ENCODE results near the gene GAP43. TPM values are rescaled to one million over a fixed set of nuclear protein-coding genes. Genes with fewer than 3 reads are reported as not detected.

Gene GAP43
- total and polyA plus RNA-seq, 2 of the 4 experiments (the other 2 are of a cell fraction) = 0.36 to 0.51 TPM

GRCh38 chr3:115632026-115632425 lies 8.7 kb downstream of the GAP43 start:
- Histone ChIP-seq H3K4ac (ENCODE audit: low read depth, low read length) (no peak overlapping the region), H3K18ac (ENCODE audit: low read depth, low read length) (no peak overlapping the region), H3K56ac (ENCODE audit: extremely low read depth, insufficient read depth, low read length) (no peak overlapping the region), H3K27ac (ENCODE audit: insufficient read depth, low read length) (no peak overlapping the region), H2BK120ac (ENCODE audit: low read depth, low read length) (no peak overlapping the region), H3K9me3 (ENCODE audit: control insufficient read depth, insufficient read depth, low read length) (no peaks in the 10 kb centered on the region), H3K23ac (ENCODE audit: low read depth, low read length) (no peak overlapping the region), H4K8ac (ENCODE audit: low read depth in 2 of 2, low read length in 2 of 2) (no peak overlapping the region), H3K4me2 (ENCODE audit: low read depth, low read length) (no peak overlapping the region), H3K9me1 (ENCODE audit: insufficient read depth, low read length) (no peaks in the 10 kb centered on the region), H3K14ac (replicated peaks; ENCODE audit: low read depth, low read length) (no peak overlapping the region), H3K79me1 (ENCODE audit: low read depth in 1 of 2, low read length in 2 of 2) (no peaks in the 10 kb centered on the region), H3K27me3 (ENCODE audit: control insufficient read depth, insufficient read depth, low read length) (peaks cover 14% of the 10 kb centered on the region), H3K9ac (ENCODE audit: low read depth, low read length) (no peak overlapping the region), H4K91ac (ENCODE audit: insufficient read depth, low read depth, low read length) (no peak overlapping the region), H2BK5ac (ENCODE audit: low read depth, low read length, poor library complexity, severe bottlenecking) (no peak overlapping the region), H4K5ac (ENCODE audit: low read depth, low read length) (no peak overlapping the region), H2AK9ac (replicated peaks; ENCODE audit: low read depth, low read length, poor library complexity) (no peak overlapping the region), H3K4me3 (ENCODE audit: insufficient read depth, low read depth, low read length) (no peak overlapping the region), H4K20me1 (ENCODE audit: insufficient read depth, low read length) (no peaks in the 10 kb centered on the region), H3K36me3 (ENCODE audit: control insufficient read depth, insufficient read depth, low read length) (no peaks in the 10 kb centered on the region), H3K4me1 (ENCODE audit: control insufficient read depth, insufficient read depth, low read length) (no peaks in the 10 kb centered on the region), H2AFZ (replicated peaks; ENCODE audit: low read length, poor library complexity) (no peak overlapping the region), H2BK20ac (ENCODE audit: low read depth, low read length) (no peak overlapping the region), H2AK5ac (ENCODE audit: low read depth, low read length) (no peak overlapping the region), H2BK15ac (ENCODE audit: low read depth, low read length) (no peak overlapping the region)
- DNase-seq = no peak
- ChIA-PET CTCF (no interaction called here), POLR2A (ENCODE audit: unreplicated experiment) (no interaction called here)
- dilution Hi-C loops (cut with HindIII; ENCODE audit: low sequenced_read_pairs, unreplicated experiment) (no loop called here), intact Hi-C loops (cut with micrococcal nuclease) (no loop called here), in situ Hi-C loops (cut with MboI; ENCODE audit: low sequenced_read_pairs) (no loop called here)
- no peak for TF ChIP-seq RCOR1 (IDR thresholded peaks at IDR 0.05; ENCODE audit: insufficient replicate concordance, low read length)
- TF ChIP-seq BHLHE40 (IDR thresholded peaks at IDR 0.05; ENCODE audit: low read depth, low read length) = no peak
- no peak for TF ChIP-seq MAZ (IDR thresholded peaks at IDR 0.05; ENCODE audit: borderline replicate concordance, low read depth, low read length)
- BruUV-seq (replicated peaks) = no TSS peak
- ATAC-seq (ENCODE audit: low read depth) = no peak
